HG02623 (cell line): ENCODE results near the gene EFCAB3.
"Not testable (repeated sequence)": the region's sequence is repeated elsewhere in the genome, so short reads cannot be mapped to it uniquely, and the experiment has no call there.

Experiments used
- ATAC-seq: cut with Tn5 transposase; IDR thresholded peaks from one replicate; pipeline ENCODE4 v1.9.1; 2021; ENCODE audit warnings: moderate library complexity; ENCODE audit not compliant: unreplicated experiment

EFCAB3 gene

DNA sequence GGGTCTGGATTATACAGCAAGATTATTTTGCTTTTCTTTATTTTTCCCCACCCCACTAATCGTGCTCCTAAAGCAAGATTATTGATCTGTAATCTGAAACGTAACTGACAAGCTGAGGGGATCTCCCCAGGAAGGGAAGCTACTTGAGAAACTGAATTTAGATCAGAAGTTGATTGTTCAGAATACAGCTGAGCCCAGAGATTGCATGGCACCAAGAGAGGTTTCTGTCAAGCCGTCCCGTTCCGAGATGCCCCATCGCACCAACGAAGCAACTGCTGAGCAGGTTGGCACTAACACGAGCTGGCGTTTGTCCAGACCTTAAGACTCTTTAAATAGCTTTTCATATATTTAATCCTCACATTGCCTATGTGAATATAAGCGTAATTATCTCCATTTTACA lies 78.1 kb downstream of the EFCAB3 start:
- ATAC-seq, result not testable (repeated sequence)

- ATAC-seq, result not testable (repeated sequence)
These were observed 84.1 kb downstream of the EFCAB3 start for GRCh38 chr17:62464422-62464821.

GRCh38 chr17:62465271-62465670 lies 84.9 kb downstream of the EFCAB3 start:
- not testable (repeated sequence) for ATAC-seq
